Measurements from ENCODE around the gene PCDH1. TPM values are rescaled to one million over a fixed set of nuclear protein-coding genes. Genes with fewer than 3 reads are reported as not detected.

PCDH1 gene
- total RNA-seq, 1 donor from 2014 or later = 5.4 TPM

GRCh38 chr5:141882594-141883183 lies 4.5 kb upstream of the PCDH1 start:
- H3K9me3 Mint-ChIP-seq = no peaks in the 10 kb centered on the region
- H3K4me1 Mint-ChIP-seq = peaks cover 29% of the 10 kb centered on the region
- H3K4me3 Mint-ChIP-seq = no peak overlapping the region
- H3K27ac Mint-ChIP-seq = no peak overlapping the region
- no peak for TF ChIP-seq CTCF (IDR thresholded peaks at IDR 0.05; ENCODE audit: unreplicated experiment)
- peaks cover 72% of the 10 kb centered on the region for H3K27me3 Mint-ChIP-seq (ENCODE audit: low read depth)
- H3K36me3 Mint-ChIP-seq = no peaks in the 10 kb centered on the region
- peak in 1 of 2 experiments; percentile 29 for DNase-seq (ENCODE audit: low spot score in 2 of 2, unreplicated experiment in 2 of 2)

GRCh38 chr5:141881886-141882285 lies 3.7 kb upstream of the PCDH1 start:
- H3K36me3 Mint-ChIP-seq = no peaks in the 10 kb centered on the region
- H3K9me3 Mint-ChIP-seq = no peaks in the 10 kb centered on the region
- no peak for TF ChIP-seq CTCF (IDR thresholded peaks at IDR 0.05; ENCODE audit: unreplicated experiment)
- H3K27me3 Mint-ChIP-seq (ENCODE audit: low read depth) = peaks cover 80% of the 10 kb centered on the region
- peaks cover 37% of the 10 kb centered on the region for H3K4me1 Mint-ChIP-seq
- no peak overlapping the region for H3K27ac Mint-ChIP-seq
- no peak for DNase-seq (ENCODE audit: low spot score in 2 of 2, unreplicated experiment in 2 of 2)
- no peak overlapping the region for H3K4me3 Mint-ChIP-seq

- DNase-seq (ENCODE audit: low spot score in 2 of 2, unreplicated experiment in 2 of 2) = peak in 1 of 2 experiments; percentile 36
- no peak overlapping the region for H3K27ac Mint-ChIP-seq
- H3K4me1 Mint-ChIP-seq = peaks cover 40% of the 10 kb centered on the region
- H3K36me3 Mint-ChIP-seq = no peaks in the 10 kb centered on the region
- H3K9me3 Mint-ChIP-seq = no peaks in the 10 kb centered on the region
- TF ChIP-seq CTCF (IDR thresholded peaks at IDR 0.05; ENCODE audit: unreplicated experiment) = no peak
- peaks cover 84% of the 10 kb centered on the region for H3K27me3 Mint-ChIP-seq (ENCODE audit: low read depth)
- H3K4me3 Mint-ChIP-seq = no peak overlapping the region
Measured at GRCh38 chr5:141880961-141881801, 3.0 kb upstream of the PCDH1 start.

- Mint-ChIP-seq H3K4me3 (no peak overlapping the region), H3K27ac (no peak overlapping the region), H3K4me1 (peaks cover 47% of the 10 kb centered on the region), H3K9me3 (no peaks in the 10 kb centered on the region), H3K36me3 (no peaks in the 10 kb centered on the region), H3K27me3 (ENCODE audit: low read depth) (peaks cover 84% of the 10 kb centered on the region)
- DNase-seq (ENCODE audit: low spot score in 2 of 2, unreplicated experiment in 2 of 2) = peak in 1 of 2 experiments; percentile 29
- TF ChIP-seq CTCF (IDR thresholded peaks at IDR 0.05; ENCODE audit: unreplicated experiment) = no peak
Measured at GRCh38 chr5:141879941-141880738, 1.9 kb upstream of the PCDH1 start.

GRCh38 chr5:141879426-141879759 lies 1.2 kb upstream of the PCDH1 start:
- peak; percentile 22 for TF ChIP-seq CTCF (IDR thresholded peaks at IDR 0.05; ENCODE audit: unreplicated experiment)
- H3K36me3 Mint-ChIP-seq = no peaks in the 10 kb centered on the region
- no peak for DNase-seq (ENCODE audit: low spot score in 2 of 2, unreplicated experiment in 2 of 2)
- H3K9me3 Mint-ChIP-seq = no peaks in the 10 kb centered on the region
- no peak overlapping the region for H3K4me3 Mint-ChIP-seq
- peaks cover 50% of the 10 kb centered on the region for H3K4me1 Mint-ChIP-seq
- peaks cover 84% of the 10 kb centered on the region for H3K27me3 Mint-ChIP-seq (ENCODE audit: low read depth)
- no peak overlapping the region for H3K27ac Mint-ChIP-seq

All from mesothelial cell of epicardium (in vitro differentiated cells).